GM12878 (cell line): ENCODE results near the gene SPRED2. TPM values are rescaled to one million over a fixed set of nuclear protein-coding genes. Genes with fewer than 3 reads are reported as not detected.

Experiments used
- CREM ChIP-seq: IDR thresholded peaks from 2 replicates; pipeline ENCODE4 v1.6.1; 2014; ENCODE audit warnings: antibody characterized with exemption, low read depth
- E2F4 ChIP-seq: IDR thresholded peaks from 2 replicates; pipeline ENCODE4 v1.6.1; 2012; ENCODE audit warnings: low read depth, low read length, improper control_type of control experiment
- MTA2 ChIP-seq: fragments of 450-650 bp; IDR thresholded peaks from 2 replicates; pipeline ENCODE4 v1.6.1; 2016; ENCODE audit warnings: low read depth, mild to moderate bottlenecking, moderate library complexity
- SIN3A ChIP-seq: IDR thresholded peaks from 2 replicates; pipeline ENCODE4 v1.6.1; 2012; ENCODE audit warnings: low read depth, low read length, improper control_type of control experiment
- TCF7 ChIP-seq: IDR thresholded peaks from 2 replicates; pipeline ENCODE4 v1.6.1; 2014; ENCODE audit warnings: antibody characterized with exemption, borderline replicate concordance
- YBX1 ChIP-seq: fragments of 450-650 bp; IDR thresholded peaks from 2 replicates; pipeline ENCODE4 v1.6.1; 2016; ENCODE audit warnings: antibody characterized with exemption
- ZNF274 ChIP-seq: IDR thresholded peaks from one replicate; pipeline ENCODE4 v1.8.0; 2011; ENCODE audit not compliant: insufficient read length, insufficient read depth
- ZSCAN29 ChIP-seq: fragments of 450-650 bp; IDR thresholded peaks from 2 replicates; pipeline ENCODE4 v1.6.1; 2017; ENCODE audit warnings: mild to moderate bottlenecking, moderate library complexity
- polyA plus RNA-seq, 11 experiments: library from polyadenylated mRNA; depleted of rRNA in 4 of 11; unstranded in 6 of 11; stranded (reverse) in 5 of 11; fragments of >200 nt; fragmentation: Nextera tagmentation in 4 of 11; fragmentation: Illumina TruSeq in 1 of 11; extraction: Ambion mirVana in 4 of 11; extraction: Trizol in 1 of 11; gene quantifications; 1 replicate in 1 of 11; 2 replicates in 10 of 11; pipeline versions ENCODE4 v1.2.1 to v1.2.3, GENCODE V29; 2011 to 2016; ENCODE audit warnings: inconsistent platforms in 2 of 11, missing spikeins in 2 of 11, low read depth in 1 of 11
- total RNA-seq, 4 experiments: library from RNA; depleted of rRNA in 3 of 4; stranded (reverse); fragments of >200 nt in 3 of 4; fragmentation: Illumina TruSeq in 1 of 4; extraction: Trizol in 1 of 4; gene quantifications; 2 replicates each; pipeline versions ENCODE4 v1.2.1 to v1.2.3, GENCODE V29; 2013 to 2021
- TF ChIP-seq, protein P1 (sequence below): fragments of 450-650 bp; IDR thresholded peaks from 2 replicates; pipeline ENCODE4 v1.6.1; 2017; ENCODE audit warnings: antibody characterized with exemption, mild to moderate bottlenecking, moderate library complexity
- TF ChIP-seq, protein P2 (sequence below), 3 experiments: IDR thresholded peaks in 2 of 3; conservative IDR thresholded peaks in 1 of 3; 2 replicates each; pipeline ENCODE4 v1.5.1; 2011; ENCODE audit warnings: low read depth in 3 of 3, low read length in 3 of 3, mild to moderate bottlenecking in 3 of 3, control low read depth in 2 of 3, moderate library complexity in 2 of 3, inconsistent platforms in 1 of 3, mixed read lengths in 1 of 3; ENCODE audit not compliant: control insufficient read depth in 2 of 3, insufficient read depth in 1 of 3; ENCODE audit errors: extremely low read depth in 1 of 3

SPRED2 gene
- total and polyA plus RNA-seq, 10 of the 15 experiments (the other 5 are each of a cell fraction or from before 2014, with no cell fraction given) = 3.0 to 23.9 (median 9.7) TPM

GRCh38 chr2:65379223-65379622, 53.2 kb downstream of the SPRED2 start (continued):
- TF ChIP-seq CREM (no peak), MTA2 (no peak), E2F4 (no peak), ZSCAN29 (no peak), YBX1 (no peak), ZNF274 (no peak), TCF7 (no peak), SIN3A (no peak)
- TF ChIP-seq, protein P1, sequence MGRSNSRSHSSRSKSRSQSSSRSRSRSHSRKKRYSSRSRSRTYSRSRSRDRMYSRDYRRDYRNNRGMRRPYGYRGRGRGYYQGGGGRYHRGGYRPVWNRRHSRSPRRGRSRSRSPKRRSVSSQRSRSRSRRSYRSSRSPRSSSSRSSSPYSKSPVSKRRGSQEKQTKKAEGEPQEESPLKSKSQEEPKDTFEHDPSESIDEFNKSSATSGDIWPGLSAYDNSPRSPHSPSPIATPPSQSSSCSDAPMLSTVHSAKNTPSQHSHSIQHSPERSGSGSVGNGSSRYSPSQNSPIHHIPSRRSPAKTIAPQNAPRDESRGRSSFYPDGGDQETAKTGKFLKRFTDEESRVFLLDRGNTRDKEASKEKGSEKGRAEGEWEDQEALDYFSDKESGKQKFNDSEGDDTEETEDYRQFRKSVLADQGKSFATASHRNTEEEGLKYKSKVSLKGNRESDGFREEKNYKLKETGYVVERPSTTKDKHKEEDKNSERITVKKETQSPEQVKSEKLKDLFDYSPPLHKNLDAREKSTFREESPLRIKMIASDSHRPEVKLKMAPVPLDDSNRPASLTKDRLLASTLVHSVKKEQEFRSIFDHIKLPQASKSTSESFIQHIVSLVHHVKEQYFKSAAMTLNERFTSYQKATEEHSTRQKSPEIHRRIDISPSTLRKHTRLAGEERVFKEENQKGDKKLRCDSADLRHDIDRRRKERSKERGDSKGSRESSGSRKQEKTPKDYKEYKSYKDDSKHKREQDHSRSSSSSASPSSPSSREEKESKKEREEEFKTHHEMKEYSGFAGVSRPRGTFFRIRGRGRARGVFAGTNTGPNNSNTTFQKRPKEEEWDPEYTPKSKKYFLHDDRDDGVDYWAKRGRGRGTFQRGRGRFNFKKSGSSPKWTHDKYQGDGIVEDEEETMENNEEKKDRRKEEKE = no peak
- TF ChIP-seq, protein P2, sequence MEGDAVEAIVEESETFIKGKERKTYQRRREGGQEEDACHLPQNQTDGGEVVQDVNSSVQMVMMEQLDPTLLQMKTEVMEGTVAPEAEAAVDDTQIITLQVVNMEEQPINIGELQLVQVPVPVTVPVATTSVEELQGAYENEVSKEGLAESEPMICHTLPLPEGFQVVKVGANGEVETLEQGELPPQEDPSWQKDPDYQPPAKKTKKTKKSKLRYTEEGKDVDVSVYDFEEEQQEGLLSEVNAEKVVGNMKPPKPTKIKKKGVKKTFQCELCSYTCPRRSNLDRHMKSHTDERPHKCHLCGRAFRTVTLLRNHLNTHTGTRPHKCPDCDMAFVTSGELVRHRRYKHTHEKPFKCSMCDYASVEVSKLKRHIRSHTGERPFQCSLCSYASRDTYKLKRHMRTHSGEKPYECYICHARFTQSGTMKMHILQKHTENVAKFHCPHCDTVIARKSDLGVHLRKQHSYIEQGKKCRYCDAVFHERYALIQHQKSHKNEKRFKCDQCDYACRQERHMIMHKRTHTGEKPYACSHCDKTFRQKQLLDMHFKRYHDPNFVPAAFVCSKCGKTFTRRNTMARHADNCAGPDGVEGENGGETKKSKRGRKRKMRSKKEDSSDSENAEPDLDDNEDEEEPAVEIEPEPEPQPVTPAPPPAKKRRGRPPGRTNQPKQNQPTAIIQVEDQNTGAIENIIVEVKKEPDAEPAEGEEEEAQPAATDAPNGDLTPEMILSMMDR (IDR thresholded peaks at IDR 0.05 in 2 of 3, conservative IDR thresholded peaks at IDR 0.05 in 1 of 3; ENCODE audit: control insufficient read depth in 2 of 3, extremely low read depth in 1 of 3, insufficient read depth in 1 of 3, low read depth in 3 of 3, low read length in 3 of 3) = no peak
